HFF-Myc (cell line): ENCODE results near the gene KLHL22.

Source experiments
- DNase-seq: peaks from one replicate; pipeline ENCODE4 v3.0.0-alpha.2; 2011; ENCODE audit warnings: low read depth; ENCODE audit errors: extremely low read depth
- H3K4me3 ChIP-seq: replicated peaks from 2 replicates; pipeline ENCODE4 v1.5.1; 2011; ENCODE audit warnings: low read depth, mild to moderate bottlenecking, control low read depth, low read length
- TF ChIP-seq, protein P1 (sequence below): IDR thresholded peaks from 2 replicates; pipeline ENCODE4 v1.5.1; 2012; ENCODE audit warnings: mild to moderate bottlenecking, low read depth, low read length, control low read depth; ENCODE audit errors: missing control alignments

The KLHL22 gene

DNA sequence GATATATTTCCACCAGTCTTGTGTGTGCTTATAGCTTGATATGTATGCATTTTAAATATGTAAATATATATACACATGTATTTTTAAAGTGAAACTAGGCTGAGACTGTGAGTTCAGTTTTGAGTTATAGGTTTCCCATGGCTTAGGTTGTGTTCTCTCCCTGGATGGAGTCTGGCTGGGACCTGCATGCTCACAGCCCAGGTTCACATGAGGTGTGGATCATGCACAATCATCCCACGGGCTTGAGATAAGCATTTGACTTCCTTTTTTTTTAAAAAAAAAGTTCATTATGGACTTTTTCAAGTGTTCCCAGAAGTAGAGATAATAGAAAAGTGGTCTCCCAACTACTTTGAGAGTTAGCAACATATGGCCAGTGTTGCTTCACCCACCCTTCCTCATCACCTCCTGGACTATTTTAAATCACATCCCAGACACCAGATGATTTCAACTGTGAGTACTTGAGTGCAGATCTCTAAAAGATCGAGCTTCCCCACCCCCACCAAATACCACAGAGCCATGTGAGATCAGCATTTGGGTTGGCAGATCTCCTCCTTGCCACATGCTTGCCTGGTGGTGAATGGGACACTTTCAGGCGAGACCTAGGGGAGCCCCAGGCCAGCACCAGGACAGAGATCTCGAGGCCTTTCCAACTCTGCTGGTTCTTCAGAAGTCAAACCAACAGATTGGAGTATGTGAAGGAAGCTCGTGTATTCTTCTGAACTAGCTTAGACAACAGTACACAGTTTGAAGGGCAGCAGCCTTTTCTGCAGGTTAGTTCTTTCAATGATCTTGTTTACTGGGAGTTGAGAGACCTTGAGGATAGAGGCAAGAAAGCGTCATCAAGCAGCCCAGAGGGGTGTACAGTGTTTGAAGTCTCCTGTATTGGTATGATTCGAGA lies 27.7 kb upstream of the KLHL22 start:
- DNase-seq, result peak; percentile 60
- no peak overlapping the region for H3K4me3 ChIP-seq
- TF ChIP-seq, protein P1, sequence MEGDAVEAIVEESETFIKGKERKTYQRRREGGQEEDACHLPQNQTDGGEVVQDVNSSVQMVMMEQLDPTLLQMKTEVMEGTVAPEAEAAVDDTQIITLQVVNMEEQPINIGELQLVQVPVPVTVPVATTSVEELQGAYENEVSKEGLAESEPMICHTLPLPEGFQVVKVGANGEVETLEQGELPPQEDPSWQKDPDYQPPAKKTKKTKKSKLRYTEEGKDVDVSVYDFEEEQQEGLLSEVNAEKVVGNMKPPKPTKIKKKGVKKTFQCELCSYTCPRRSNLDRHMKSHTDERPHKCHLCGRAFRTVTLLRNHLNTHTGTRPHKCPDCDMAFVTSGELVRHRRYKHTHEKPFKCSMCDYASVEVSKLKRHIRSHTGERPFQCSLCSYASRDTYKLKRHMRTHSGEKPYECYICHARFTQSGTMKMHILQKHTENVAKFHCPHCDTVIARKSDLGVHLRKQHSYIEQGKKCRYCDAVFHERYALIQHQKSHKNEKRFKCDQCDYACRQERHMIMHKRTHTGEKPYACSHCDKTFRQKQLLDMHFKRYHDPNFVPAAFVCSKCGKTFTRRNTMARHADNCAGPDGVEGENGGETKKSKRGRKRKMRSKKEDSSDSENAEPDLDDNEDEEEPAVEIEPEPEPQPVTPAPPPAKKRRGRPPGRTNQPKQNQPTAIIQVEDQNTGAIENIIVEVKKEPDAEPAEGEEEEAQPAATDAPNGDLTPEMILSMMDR, result no peak

DNA sequence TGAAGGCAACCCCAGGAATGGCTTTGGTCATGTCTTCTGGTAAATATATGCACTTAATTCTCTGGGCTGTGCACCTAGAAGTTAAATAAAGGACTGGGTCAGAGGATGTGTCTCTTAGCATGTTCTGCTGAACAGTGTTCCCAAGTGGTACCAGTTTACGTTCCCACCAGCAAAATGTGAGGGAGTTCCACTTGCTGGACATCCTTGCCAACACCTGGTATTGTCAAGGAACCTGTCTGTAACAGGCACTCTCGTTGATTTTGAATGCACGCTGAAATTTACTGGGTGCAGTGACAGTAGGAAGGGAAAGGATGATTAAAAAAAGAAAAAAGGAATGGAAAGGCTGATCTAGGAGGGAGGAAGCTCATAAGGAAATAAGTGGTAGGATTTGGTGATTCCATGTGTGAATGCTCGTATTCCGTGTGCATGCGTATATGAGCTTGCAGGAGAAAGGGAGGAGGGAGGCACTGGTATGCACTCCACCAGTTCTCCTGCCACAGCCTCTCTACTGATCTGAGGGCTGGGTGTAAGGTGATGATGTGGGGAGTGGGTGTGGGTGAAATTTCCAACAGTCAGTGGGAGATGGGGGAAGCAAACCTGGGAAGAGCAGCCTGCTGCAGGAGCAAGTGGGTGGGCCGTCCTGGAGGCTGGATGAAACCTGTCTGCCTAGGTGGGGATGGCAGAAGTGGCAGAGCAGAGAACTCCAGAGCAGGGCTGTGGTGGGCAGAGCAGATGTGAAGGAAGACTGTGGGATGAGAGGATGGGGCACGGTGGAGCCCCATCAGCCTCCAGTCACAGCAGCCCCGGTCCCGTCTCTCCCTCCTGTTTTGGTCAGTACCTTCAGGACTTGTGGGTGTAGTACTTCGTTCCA lies 26.8 kb upstream of the KLHL22 start:
- DNase-seq, result no peak
- H3K4me3 ChIP-seq, result no peak overlapping the region
- TF ChIP-seq, protein P1, result no peak

DNA sequence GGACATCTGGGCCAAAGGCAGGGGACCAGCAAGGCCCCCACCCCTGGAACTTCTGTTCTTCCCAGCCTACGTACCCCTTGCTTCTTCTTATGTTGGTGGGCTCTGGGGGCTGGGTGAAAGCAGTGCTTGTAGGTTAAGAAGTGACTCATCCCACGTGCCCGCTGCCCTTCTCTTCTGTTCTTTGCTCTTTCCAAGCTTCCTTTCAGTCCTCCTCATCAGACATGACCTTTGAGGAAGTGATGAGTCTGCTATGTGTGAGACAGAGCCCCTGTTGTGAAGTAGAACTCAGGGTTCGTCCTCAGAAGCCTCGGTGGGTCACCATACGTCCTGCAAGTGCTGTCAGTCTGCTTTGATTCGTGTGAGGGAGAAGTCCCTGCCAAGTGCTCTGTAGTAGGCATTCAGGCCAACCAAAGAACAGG lies 24.5 kb upstream of the KLHL22 start:
- TF ChIP-seq, protein P1, result no peak
- DNase-seq, result no peak
- H3K4me3 ChIP-seq, result no peak overlapping the region

DNA sequence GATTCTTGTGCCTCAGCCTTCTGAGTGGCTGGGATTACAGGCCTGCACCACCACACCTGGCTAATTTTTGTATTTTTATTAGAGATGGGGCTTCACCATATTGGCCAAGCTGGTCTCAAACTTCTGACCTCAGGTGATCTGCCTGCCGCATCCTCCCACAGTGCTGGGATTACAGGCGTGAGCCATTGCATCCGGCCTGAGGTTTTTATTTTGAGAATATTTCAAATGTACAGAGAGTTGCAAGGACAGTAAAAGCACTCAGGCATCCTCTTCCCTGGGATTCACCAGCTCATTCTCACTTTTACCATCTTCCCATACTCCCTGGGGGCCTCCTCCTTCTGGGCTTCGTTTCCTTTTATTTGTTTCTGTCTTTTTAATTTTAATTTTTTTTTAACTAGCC lies 24.0 kb upstream of the KLHL22 start:
- TF ChIP-seq, protein P1, result no peak
- no peak overlapping the region for H3K4me3 ChIP-seq
- DNase-seq, result no peak

DNA sequence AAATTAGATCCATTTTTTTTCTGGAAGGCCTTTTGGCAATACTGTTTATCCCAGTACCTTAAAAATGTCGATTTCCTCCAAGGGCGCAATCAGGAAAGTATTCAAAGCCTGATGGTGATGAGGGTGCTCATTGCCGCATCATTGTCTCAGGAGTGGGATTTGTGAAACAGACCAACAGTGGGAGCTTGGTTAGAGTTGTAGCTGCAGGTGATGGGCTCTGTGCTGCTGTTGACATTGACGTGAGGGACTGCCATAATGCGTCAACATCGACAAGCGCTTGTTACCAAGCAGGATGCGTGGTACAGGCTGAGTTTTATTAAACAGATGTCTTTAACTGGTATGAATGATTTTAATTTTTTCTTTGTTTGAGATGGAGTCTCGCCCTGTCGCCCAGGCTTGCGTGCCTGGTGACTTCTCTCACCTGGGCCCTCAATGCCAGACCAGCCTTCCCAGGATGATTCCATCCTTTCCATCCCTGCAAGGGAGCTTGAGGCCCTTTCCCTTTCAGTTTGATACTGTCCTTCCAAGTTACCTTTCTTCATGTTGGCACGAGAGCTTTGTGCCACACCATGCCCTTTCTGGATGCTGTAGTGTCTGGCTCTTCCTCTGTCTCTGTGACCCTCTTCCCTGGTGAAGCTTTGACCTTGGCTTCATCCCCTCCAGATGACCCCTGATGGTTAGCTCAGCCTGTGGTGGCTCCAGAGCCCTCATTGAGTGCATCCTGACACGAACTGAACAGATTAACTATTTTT lies 22.4 kb upstream of the KLHL22 start:
- H3K4me3 ChIP-seq, result no peak overlapping the region
- DNase-seq, result no peak
- TF ChIP-seq, protein P1, result no peak

DNA sequence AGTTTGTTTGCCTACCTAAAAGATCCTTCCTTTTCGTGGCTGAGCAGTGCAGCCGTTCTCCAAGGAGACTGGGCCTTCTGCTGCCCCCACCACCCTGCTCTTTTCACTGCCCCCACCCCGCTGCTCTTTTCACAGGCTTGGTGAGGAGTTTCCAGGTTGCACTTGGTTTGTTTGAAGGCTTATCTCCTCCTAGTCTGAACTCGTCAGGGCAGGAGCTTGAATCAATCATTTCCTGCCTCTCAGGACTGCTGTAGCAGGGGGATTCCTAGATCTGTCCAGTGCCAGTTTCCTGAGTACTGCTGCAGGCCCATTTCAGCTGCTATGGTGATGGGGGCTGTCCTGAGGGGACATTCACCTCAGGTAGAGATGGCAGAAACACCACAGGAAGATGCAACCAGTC lies 21.8 kb upstream of the KLHL22 start:
- TF ChIP-seq, protein P1, result no peak
- no peak overlapping the region for H3K4me3 ChIP-seq
- DNase-seq, result no peak
